ENCODE results near the gene GZMA. TPM values are rescaled to one million over a fixed set of nuclear protein-coding genes. Genes with fewer than 3 reads are reported as not detected.
"Not testable (repeated sequence)": the region's sequence is repeated elsewhere in the genome, so short reads cannot be mapped to it uniquely, and the experiment has no call there.

Gene GZMA
- total RNA-seq, 1 experiment from 2014 or later: not detected

GRCh38 chr5:55101556-55102276 is 730 bp upstream of the GZMA start:
- Histone ChIP-seq H3K9ac (ENCODE audit: low read length) (no peak overlapping the region), H3K79me2 (ENCODE audit: low read length) (no peaks in the 10 kb centered on the region), H3K36me3 (ENCODE audit: insufficient read depth, low read length) (no peaks in the 10 kb centered on the region), H3K4me2 (ENCODE audit: low read depth, low read length, poor library complexity, severe bottlenecking) (no peak overlapping the region), H2AFZ (ENCODE audit: low read length) (no peak overlapping the region), H4K20me1 (ENCODE audit: insufficient read depth, low read depth, low read length) (no peaks in the 10 kb centered on the region), H3K9me3 (ENCODE audit: low read length) (no peaks in the 10 kb centered on the region), H3K27ac (ENCODE audit: low read length) (no peak overlapping the region), H3K9me2 (replicated peaks; ENCODE audit: insufficient read depth, low read length) (no peaks in the 10 kb centered on the region), H3K27me3 (ENCODE audit: low read length) (no peaks in the 10 kb centered on the region), H3K4me3 (ENCODE audit: low read length) (no peak overlapping the region), H3K4me1 (ENCODE audit: low read length) (no peaks in the 10 kb centered on the region)
- no peak for DNase-seq

GRCh38 chr5:55104036-55104772 is 1.8 kb downstream of the GZMA start:
- H4K20me1 ChIP-seq (ENCODE audit: insufficient read depth, low read depth, low read length): no peaks in the 10 kb centered on the region
- H3K36me3 ChIP-seq (ENCODE audit: insufficient read depth, low read length): no peaks in the 10 kb centered on the region
- no peaks in the 10 kb centered on the region for H3K9me3 ChIP-seq (ENCODE audit: low read length)
- H3K27me3 ChIP-seq (ENCODE audit: low read length): no peaks in the 10 kb centered on the region
- H2AFZ ChIP-seq (ENCODE audit: low read length): no peak overlapping the region
- H3K9me2 ChIP-seq (replicated peaks; ENCODE audit: insufficient read depth, low read length): no peaks in the 10 kb centered on the region
- H3K4me3 ChIP-seq (ENCODE audit: low read length): no peak overlapping the region
- no peaks in the 10 kb centered on the region for H3K4me1 ChIP-seq (ENCODE audit: low read length)
- no peak overlapping the region for H3K4me2 ChIP-seq (ENCODE audit: low read depth, low read length, poor library complexity, severe bottlenecking)
- H3K27ac ChIP-seq (ENCODE audit: low read length): no peak overlapping the region
- DNase-seq: no peak
- H3K79me2 ChIP-seq (ENCODE audit: low read length): no peaks in the 10 kb centered on the region
- no peak overlapping the region for H3K9ac ChIP-seq (ENCODE audit: low read length)

- DNase-seq: no peak
- no peak overlapping the region for H3K27ac ChIP-seq (ENCODE audit: low read length)
These were observed 2.7 kb downstream of the GZMA start for GRCh38 chr5:55104946-55105701.

GRCh38 chr5:55105976-55106375 is 3.5 kb downstream of the GZMA start:
- not testable (repeated sequence) for H3K9ac ChIP-seq (ENCODE audit: low read length); H3K79me2 ChIP-seq (ENCODE audit: low read length); H3K36me3 ChIP-seq (ENCODE audit: insufficient read depth, low read length); H3K27ac ChIP-seq (ENCODE audit: low read length); H3K4me2 ChIP-seq (ENCODE audit: low read depth, low read length, poor library complexity, severe bottlenecking); H3K4me3 ChIP-seq (ENCODE audit: low read length); DNase-seq; H4K20me1 ChIP-seq (ENCODE audit: insufficient read depth, low read depth, low read length); H2AFZ ChIP-seq (ENCODE audit: low read length); H3K9me3 ChIP-seq (ENCODE audit: low read length); H3K9me2 ChIP-seq (replicated peaks; ENCODE audit: insufficient read depth, low read length); H3K27me3 ChIP-seq (ENCODE audit: low read length); H3K4me1 ChIP-seq (ENCODE audit: low read length)

More at GRCh38 chr5:55104946-55105701, 2.7 kb downstream of the GZMA start:
- Histone ChIP-seq H3K9me3 (ENCODE audit: low read length) (no peaks in the 10 kb centered on the region), H4K20me1 (ENCODE audit: insufficient read depth, low read depth, low read length) (no peaks in the 10 kb centered on the region), H2AFZ (ENCODE audit: low read length) (no peak overlapping the region), H3K4me1 (ENCODE audit: low read length) (no peaks in the 10 kb centered on the region), H3K79me2 (ENCODE audit: low read length) (no peaks in the 10 kb centered on the region), H3K36me3 (ENCODE audit: insufficient read depth, low read length) (no peaks in the 10 kb centered on the region), H3K9ac (ENCODE audit: low read length) (no peak overlapping the region), H3K27me3 (ENCODE audit: low read length) (no peaks in the 10 kb centered on the region), H3K9me2 (replicated peaks; ENCODE audit: insufficient read depth, low read length) (no peaks in the 10 kb centered on the region), H3K4me3 (ENCODE audit: low read length) (no peak overlapping the region), H3K4me2 (ENCODE audit: low read depth, low read length, poor library complexity, severe bottlenecking) (no peak overlapping the region)

- H3K4me2 ChIP-seq (ENCODE audit: low read depth, low read length, poor library complexity, severe bottlenecking): no peak overlapping the region
- no peak overlapping the region for H3K27ac ChIP-seq (ENCODE audit: low read length)
- no peaks in the 10 kb centered on the region for H3K9me2 ChIP-seq (replicated peaks; ENCODE audit: insufficient read depth, low read length)
- no peak overlapping the region for H3K4me3 ChIP-seq (ENCODE audit: low read length)
- no peaks in the 10 kb centered on the region for H3K36me3 ChIP-seq (ENCODE audit: insufficient read depth, low read length)
- no peaks in the 10 kb centered on the region for H3K9me3 ChIP-seq (ENCODE audit: low read length)
- DNase-seq: no peak
- H4K20me1 ChIP-seq (ENCODE audit: insufficient read depth, low read depth, low read length): no peaks in the 10 kb centered on the region
- no peaks in the 10 kb centered on the region for H3K79me2 ChIP-seq (ENCODE audit: low read length)
- no peaks in the 10 kb centered on the region for H3K4me1 ChIP-seq (ENCODE audit: low read length)
- H3K9ac ChIP-seq (ENCODE audit: low read length): no peak overlapping the region
- H3K27me3 ChIP-seq (ENCODE audit: low read length): no peaks in the 10 kb centered on the region
- no peak overlapping the region for H2AFZ ChIP-seq (ENCODE audit: low read length)
These were observed 6.2 kb downstream of the GZMA start for GRCh38 chr5:55108661-55109060.

- Histone ChIP-seq H3K9ac (ENCODE audit: low read length) (no peak overlapping the region), H3K9me3 (ENCODE audit: low read length) (no peaks in the 10 kb centered on the region), H3K4me3 (ENCODE audit: low read length) (no peak overlapping the region), H3K27ac (ENCODE audit: low read length) (no peak overlapping the region), H2AFZ (ENCODE audit: low read length) (no peak overlapping the region), H3K4me1 (ENCODE audit: low read length) (no peaks in the 10 kb centered on the region), H3K27me3 (ENCODE audit: low read length) (no peaks in the 10 kb centered on the region), H3K36me3 (ENCODE audit: insufficient read depth, low read length) (no peaks in the 10 kb centered on the region), H3K4me2 (ENCODE audit: low read depth, low read length, poor library complexity, severe bottlenecking) (no peak overlapping the region), H3K79me2 (ENCODE audit: low read length) (no peaks in the 10 kb centered on the region), H3K9me2 (replicated peaks; ENCODE audit: insufficient read depth, low read length) (no peaks in the 10 kb centered on the region), H4K20me1 (ENCODE audit: insufficient read depth, low read depth, low read length) (no peaks in the 10 kb centered on the region)
- DNase-seq: no peak
These were observed 7.8 kb downstream of the GZMA start for GRCh38 chr5:55110217-55110616.

- Histone ChIP-seq H3K4me3 (ENCODE audit: low read length) (no peak overlapping the region), H3K9me3 (ENCODE audit: low read length) (no peaks in the 10 kb centered on the region), H3K27me3 (ENCODE audit: low read length) (no peaks in the 10 kb centered on the region), H3K4me1 (ENCODE audit: low read length) (no peaks in the 10 kb centered on the region), H2AFZ (ENCODE audit: low read length) (no peak overlapping the region), H4K20me1 (ENCODE audit: insufficient read depth, low read depth, low read length) (no peaks in the 10 kb centered on the region), H3K79me2 (ENCODE audit: low read length) (no peaks in the 10 kb centered on the region), H3K9me2 (replicated peaks; ENCODE audit: insufficient read depth, low read length) (no peaks in the 10 kb centered on the region), H3K4me2 (ENCODE audit: low read depth, low read length, poor library complexity, severe bottlenecking) (no peak overlapping the region), H3K9ac (ENCODE audit: low read length) (no peak overlapping the region), H3K36me3 (ENCODE audit: insufficient read depth, low read length) (no peaks in the 10 kb centered on the region), H3K27ac (ENCODE audit: low read length) (no peak overlapping the region)
- DNase-seq: no peak
These were observed 10.9 kb downstream of the GZMA start for GRCh38 chr5:55113327-55113726.

- Histone ChIP-seq H4K20me1 (ENCODE audit: insufficient read depth, low read depth, low read length) (no peaks in the 10 kb centered on the region), H3K4me2 (ENCODE audit: low read depth, low read length, poor library complexity, severe bottlenecking) (no peak overlapping the region), H3K27me3 (ENCODE audit: low read length) (no peaks in the 10 kb centered on the region), H3K9me3 (ENCODE audit: low read length) (no peaks in the 10 kb centered on the region), H3K27ac (ENCODE audit: low read length) (no peak overlapping the region), H3K79me2 (ENCODE audit: low read length) (no peaks in the 10 kb centered on the region), H3K36me3 (ENCODE audit: insufficient read depth, low read length) (no peaks in the 10 kb centered on the region), H3K4me3 (ENCODE audit: low read length) (no peak overlapping the region), H3K9me2 (replicated peaks; ENCODE audit: insufficient read depth, low read length) (no peaks in the 10 kb centered on the region), H3K9ac (ENCODE audit: low read length) (no peak overlapping the region), H3K4me1 (ENCODE audit: low read length) (no peaks in the 10 kb centered on the region), H2AFZ (ENCODE audit: low read length) (no peak overlapping the region)
- DNase-seq: no peak
These were observed 11.6 kb downstream of the GZMA start for GRCh38 chr5:55114061-55114460.
